HEK293T (cell line): ENCODE measurements around the gene L3MBTL4.

Source experiments
- CTCF ChIA-PET: fragments of 350-600 bp; formaldehyde crosslinking; extraction: SDS; loops from one replicate; lab custom pipeline; 2021; ENCODE audit warnings: antibody characterized with exemption, inconsistent platforms; lab: Yijun Ruan, JAX
- POLR2A ChIA-PET: fragments of 350-600 bp; formaldehyde crosslinking; extraction: SDS; loops from one replicate; lab custom pipeline; 2020; ENCODE audit warnings: antibody characterized with exemption, inconsistent platforms; lab: Yijun Ruan, JAX
- DNase-seq: peaks from one replicate; pipeline ENCODE4 v3.0.0; 2012; ENCODE audit warnings: mixed read lengths; ENCODE audit errors: extremely low spot score
- ARNT ChIP-seq: fragments of 450-650 bp; IDR thresholded peaks from 2 replicates; pipeline ENCODE4 v1.6.1; 2017; ENCODE audit warnings: mild to moderate bottlenecking
- BHLHE40 ChIP-seq: fragments of 450-650 bp; IDR thresholded peaks from 2 replicates; pipeline ENCODE4 v1.6.1; 2016; ENCODE audit warnings: mild to moderate bottlenecking, moderate library complexity, borderline replicate concordance
- CTBP1 ChIP-seq: fragments of 450-650 bp; IDR thresholded peaks from 2 replicates; pipeline ENCODE4 v1.6.1; 2016; ENCODE audit warnings: borderline replicate concordance
- ELF4 ChIP-seq: fragments of 450-650 bp; IDR thresholded peaks from 2 replicates; pipeline ENCODE4 v1.6.1; 2017; ENCODE audit warnings: antibody characterized with exemption
- FOXA1 ChIP-seq: fragments of 450-650 bp; IDR thresholded peaks from 2 replicates; pipeline ENCODE4 v1.6.1; 2016; ENCODE audit warnings: mild to moderate bottlenecking
- FOXK2 ChIP-seq: fragments of 450-650 bp; IDR thresholded peaks from 2 replicates; pipeline ENCODE4 v1.6.1; 2016; ENCODE audit warnings: mild to moderate bottlenecking
- FOXM1 ChIP-seq: fragments of 450-650 bp; IDR thresholded peaks from 2 replicates; pipeline ENCODE4 v1.6.1; 2017; ENCODE audit warnings: mild to moderate bottlenecking, borderline replicate concordance
- HDGF ChIP-seq: fragments of 450-650 bp; IDR thresholded peaks from 2 replicates; pipeline ENCODE4 v1.6.1; 2017; ENCODE audit warnings: antibody characterized with exemption, borderline replicate concordance
- L3MBTL2 ChIP-seq: fragments of 450-650 bp; conservative IDR thresholded peaks from 2 replicates; pipeline ENCODE4 v1.6.1; 2016; ENCODE audit warnings: mild to moderate bottlenecking
- LEF1 ChIP-seq: fragments of 450-650 bp; IDR thresholded peaks from 2 replicates; pipeline ENCODE4 v1.6.1; 2017; ENCODE audit warnings: mild to moderate bottlenecking, borderline replicate concordance
- NFRKB ChIP-seq: fragments of 450-650 bp; IDR thresholded peaks from 2 replicates; pipeline ENCODE4 v1.6.1; 2016; ENCODE audit warnings: mild to moderate bottlenecking, moderate library complexity
- PKNOX1 ChIP-seq: fragments of 450-650 bp; IDR thresholded peaks from 2 replicates; pipeline ENCODE4 v1.6.1; 2016
- SP1 ChIP-seq: fragments of 450-650 bp; IDR thresholded peaks from 2 replicates; pipeline ENCODE4 v1.6.1; 2017
- SUZ12 ChIP-seq: fragments of 450-650 bp; IDR thresholded peaks from 2 replicates; pipeline ENCODE4 v1.6.1; 2016; ENCODE audit warnings: mild to moderate bottlenecking
- TARDBP ChIP-seq: fragments of 450-650 bp; IDR thresholded peaks from 2 replicates; pipeline ENCODE4 v1.6.1; 2016
- ZNF384 ChIP-seq: fragments of 450-650 bp; IDR thresholded peaks from 2 replicates; pipeline ENCODE4 v1.6.1; 2016

The L3MBTL4 gene

GRCh38 chr18:6170604-6171003, 244.1 kb downstream of the L3MBTL4 start:
- TF ChIP-seq ZNF384 = no peak
- TF ChIP-seq SP1 = no peak
- no peak for TF ChIP-seq FOXA1
- no peak for TF ChIP-seq NFRKB
- TF ChIP-seq SUZ12 = no peak
- no peak for TF ChIP-seq L3MBTL2
- TF ChIP-seq ARNT = no peak
- TF ChIP-seq BHLHE40 = no peak
- TF ChIP-seq ELF4 = no peak
- no peak for TF ChIP-seq FOXM1
- TF ChIP-seq CTBP1 = no peak
- TF ChIP-seq LEF1 = no peak
- TF ChIP-seq TARDBP = no peak
- TF ChIP-seq FOXK2 = no peak
- TF ChIP-seq HDGF = no peak
- TF ChIP-seq PKNOX1 = no peak
- POLR2A ChIA-PET = no interaction called here
- no peak for DNase-seq
- CTCF ChIA-PET = no interaction called here

- ChIA-PET POLR2A (no interaction called here), CTCF (no interaction called here)
- TF ChIP-seq LEF1 (no peak), SP1 (no peak), FOXA1 (no peak), ELF4 (no peak), ZNF384 (no peak), NFRKB (no peak), HDGF (no peak), SUZ12 (no peak), BHLHE40 (no peak), ARNT (no peak), FOXK2 (no peak), L3MBTL2 (no peak), CTBP1 (no peak), FOXM1 (no peak)
- DNase-seq = no peak
Measured at GRCh38 chr18:6161549-6161948, 253.2 kb downstream of the L3MBTL4 start.

GRCh38 chr18:6159426-6159825, 255.3 kb downstream of the L3MBTL4 start:
- POLR2A ChIA-PET = no interaction called here
- DNase-seq = no peak
- CTCF ChIA-PET = no interaction called here
- TF ChIP-seq ELF4 = no peak
- TF ChIP-seq ARNT = no peak
- no peak for TF ChIP-seq FOXK2
- no peak for TF ChIP-seq NFRKB
- no peak for TF ChIP-seq FOXM1
- no peak for TF ChIP-seq CTBP1
- TF ChIP-seq LEF1 = no peak
- TF ChIP-seq SUZ12 = no peak
- no peak for TF ChIP-seq ZNF384
- TF ChIP-seq PKNOX1 = no peak
- TF ChIP-seq TARDBP = no peak
- no peak for TF ChIP-seq BHLHE40
- TF ChIP-seq SP1 = no peak
- TF ChIP-seq L3MBTL2 = no peak
- no peak for TF ChIP-seq FOXA1
- no peak for TF ChIP-seq HDGF

- TF ChIP-seq SP1 (no peak), ELF4 (no peak), TARDBP (no peak), LEF1 (no peak)
- ChIA-PET POLR2A (no interaction called here), CTCF (no interaction called here)
- DNase-seq = no peak
Measured at GRCh38 chr18:6158958-6159357, 255.8 kb downstream of the L3MBTL4 start.

- ChIA-PET CTCF (no interaction called here), POLR2A (no interaction called here)
- no peak for DNase-seq
- TF ChIP-seq LEF1 = no peak
- TF ChIP-seq FOXK2 = no peak
- no peak for TF ChIP-seq NFRKB
- no peak for TF ChIP-seq FOXA1
- no peak for TF ChIP-seq CTBP1
- no peak for TF ChIP-seq SUZ12
Measured at GRCh38 chr18:6156446-6156845, 258.3 kb downstream of the L3MBTL4 start.

GRCh38 chr18:6155707-6156106, 259.0 kb downstream of the L3MBTL4 start:
- CTCF ChIA-PET = no interaction called here
- TF ChIP-seq FOXM1 (no peak), ARNT (no peak), NFRKB (no peak), FOXK2 (no peak)
- DNase-seq = no peak
- POLR2A ChIA-PET = no interaction called here

- DNase-seq = no peak
- TF ChIP-seq BHLHE40 = no peak
- TF ChIP-seq FOXM1 = no peak
- no peak for TF ChIP-seq LEF1
- no peak for TF ChIP-seq FOXA1
- TF ChIP-seq ZNF384 = no peak
- TF ChIP-seq FOXK2 = no peak
- TF ChIP-seq ARNT = no peak
- TF ChIP-seq PKNOX1 = no peak
- no peak for TF ChIP-seq ELF4
- no peak for TF ChIP-seq HDGF
- no peak for TF ChIP-seq CTBP1
- TF ChIP-seq SP1 = no peak
- TF ChIP-seq L3MBTL2 = no peak
- no peak for TF ChIP-seq NFRKB
- ChIA-PET POLR2A (no interaction called here), CTCF (no interaction called here)
Measured at GRCh38 chr18:6150430-6150829, 264.3 kb downstream of the L3MBTL4 start.
